Smooth muscle cell (in vitro differentiated cells): ENCODE results near the gene DYNLRB1. TPM values are rescaled to one million over a fixed set of nuclear protein-coding genes. Genes with fewer than 3 reads are reported as not detected.

ENCODE experiments used
- DNase-seq: peaks from one replicate; lab custom pipeline; 2025; ENCODE audit not compliant: unreplicated experiment; lab: John Stamatoyannopoulos, UW
- H2AFZ ChIP-seq: fragments of 200-600 bp; sonication (generic); 2 replicates; pipeline ENCODE4 v1.6.0; 2016; ENCODE audit warnings: antibody characterized with exemption, low read depth, mild to moderate bottlenecking
- H3F3A ChIP-seq: fragments of 200-600 bp; sonication (generic); 2 replicates; pipeline ENCODE4 v1.6.0; 2017; ENCODE audit warnings: antibody characterized with exemption, low read depth
- H3K27ac ChIP-seq: fragments of 200-600 bp; sonication (generic); 2 replicates; pipeline ENCODE4 v1.5.1; 2016; ENCODE audit warnings: low read depth, mild to moderate bottlenecking
- H3K27me3 ChIP-seq: fragments of 200-600 bp; sonication (generic); 2 replicates; pipeline ENCODE4 v1.6.1; 2016; ENCODE audit warnings: low read depth, mild to moderate bottlenecking
- H3K36me3 ChIP-seq: fragments of 200-600 bp; sonication (generic); 2 replicates; pipeline ENCODE4 v1.5.1; 2016; ENCODE audit warnings: low read depth
- H3K4me1 ChIP-seq: fragments of 200-600 bp; sonication (generic); 2 replicates; pipeline ENCODE4 v1.5.1; 2016; ENCODE audit warnings: low read depth
- H3K4me2 ChIP-seq: fragments of 200-600 bp; sonication (generic); 2 replicates; pipeline ENCODE4 v1.6.0; 2016; ENCODE audit warnings: mild to moderate bottlenecking
- H3K4me3 ChIP-seq: fragments of 200-600 bp; sonication (generic); 2 replicates; pipeline ENCODE4 v1.5.1; 2016; ENCODE audit warnings: mild to moderate bottlenecking
- H3K79me2 ChIP-seq: fragments of 200-600 bp; sonication (generic); 2 replicates; pipeline ENCODE4 v1.6.0; 2016; ENCODE audit warnings: low read depth, mild to moderate bottlenecking
- H3K9ac ChIP-seq: fragments of 200-600 bp; sonication (generic); 2 replicates; pipeline ENCODE4 v1.6.0; 2016; ENCODE audit warnings: low read depth
- H3K9me3 ChIP-seq: fragments of 200-600 bp; sonication (generic); replicated peaks from 2 replicates; pipeline ENCODE4 v1.5.1; 2016; ENCODE audit warnings: low read depth
- H4K20me1 ChIP-seq: fragments of 200-600 bp; sonication (generic); 2 replicates; pipeline ENCODE4 v1.6.0; 2016; ENCODE audit warnings: low read depth
- CTCF ChIP-seq: fragments of 200-600 bp; sonication (generic); IDR thresholded peaks from 2 replicates; pipeline ENCODE4 v1.5.1; 2017; ENCODE audit warnings: borderline replicate concordance, mild to moderate bottlenecking, antibody characterized with exemption; ENCODE audit not compliant: insufficient read depth, poor library complexity, severe bottlenecking
- WGBS: methylation state at CpG from one replicate; pipeline ENCODE4 v1.1.7; 2016; ENCODE audit warnings: low lambda C conversion rate; 5-methylcytosine and 5-hydroxymethylcytosine counted together
- polyA plus RNA-seq: library from polyadenylated mRNA; unstranded; fragments of >200 nt; fragmentation: Nextera tagmentation; extraction: Ambion mirVana; gene quantifications from 2 replicates; pipeline ENCODE4 v1.2.1, GENCODE V29; 2016
- total RNA-seq: library from RNA; depleted of rRNA; stranded (reverse); fragments of >200 nt; gene quantifications from 2 replicates; pipeline ENCODE4 v1.2.3, GENCODE V29; 2014

DYNLRB1 gene
- total and polyA plus RNA-seq, 2 experiments from 2014 or later: 202 to 224 TPM

- no peak overlapping the region for H3K27ac ChIP-seq
- no peaks in the 10 kb centered on the region for H3K9me3 ChIP-seq
- H3K4me2 ChIP-seq: no peak overlapping the region
- H2AFZ ChIP-seq: no peak overlapping the region
- peaks cover 94% of the 10 kb centered on the region for H4K20me1 ChIP-seq
- no peak for DNase-seq
- peaks cover 5% of the 10 kb centered on the region for H3F3A ChIP-seq
- no peak overlapping the region for H3K9ac ChIP-seq
- H3K79me2 ChIP-seq: peaks cover 28% of the 10 kb centered on the region
- H3K4me1 ChIP-seq: no peaks in the 10 kb centered on the region
- WGBS: 91% methylated on average over 3 of the region's 3 CpGs
- TF ChIP-seq CTCF: no peak
- H3K36me3 ChIP-seq: no peaks in the 10 kb centered on the region
- H3K4me3 ChIP-seq: no peak overlapping the region
- H3K27me3 ChIP-seq: no peaks in the 10 kb centered on the region
These were observed 13.5 kb downstream of the DYNLRB1 start for GRCh38 chr20:34529742-34530141.

GRCh38 chr20:34530342-34530741, 14.1 kb downstream of the DYNLRB1 start:
- Histone ChIP-seq H3K79me2 (peaks cover 22% of the 10 kb centered on the region), H3K27me3 (no peaks in the 10 kb centered on the region), H3K9ac (no peak overlapping the region), H3F3A (peaks cover 3% of the 10 kb centered on the region), H2AFZ (no peak overlapping the region), H3K27ac (no peak overlapping the region), H3K4me1 (no peaks in the 10 kb centered on the region), H3K4me2 (no peak overlapping the region), H3K4me3 (no peak overlapping the region), H3K9me3 (no peaks in the 10 kb centered on the region), H3K36me3 (no peaks in the 10 kb centered on the region), H4K20me1 (peaks cover 91% of the 10 kb centered on the region)
- TF ChIP-seq CTCF: no peak
- no peak for DNase-seq
- WGBS: 95% methylated on average over 5 of the region's 5 CpGs

GRCh38 chr20:34531608-34532265, 15.5 kb downstream of the DYNLRB1 start:
- no peaks in the 10 kb centered on the region for H3K9me3 ChIP-seq
- no peak for TF ChIP-seq CTCF
- no peak overlapping the region for H3K9ac ChIP-seq
- H3F3A ChIP-seq: peaks cover under 1% of the 10 kb centered on the region
- no peak overlapping the region for H3K4me3 ChIP-seq
- peaks cover 21% of the 10 kb centered on the region for H3K79me2 ChIP-seq
- WGBS: 98% methylated on average over 8 of the region's 8 CpGs
- no peak overlapping the region for H2AFZ ChIP-seq
- no peak overlapping the region for H3K27ac ChIP-seq
- no peaks in the 10 kb centered on the region for H3K36me3 ChIP-seq
- H3K4me2 ChIP-seq: no peak overlapping the region
- H4K20me1 ChIP-seq: peaks cover 90% of the 10 kb centered on the region
- no peaks in the 10 kb centered on the region for H3K27me3 ChIP-seq
- DNase-seq: no peak
- H3K4me1 ChIP-seq: no peaks in the 10 kb centered on the region

- Histone ChIP-seq H3K27me3 (no peaks in the 10 kb centered on the region), H3K79me2 (peaks cover 21% of the 10 kb centered on the region), H3K27ac (no peak overlapping the region), H3K4me1 (no peaks in the 10 kb centered on the region), H3K9ac (no peak overlapping the region), H3K4me3 (no peak overlapping the region), H3F3A (no peaks in the 10 kb centered on the region), H3K9me3 (no peaks in the 10 kb centered on the region), H2AFZ (no peak overlapping the region), H4K20me1 (peaks cover 90% of the 10 kb centered on the region), H3K4me2 (no peak overlapping the region), H3K36me3 (no peaks in the 10 kb centered on the region)
- TF ChIP-seq CTCF: no peak
- 69% methylated on average over 8 of the region's 8 CpGs for WGBS
- DNase-seq: no peak
These were observed 16.1 kb downstream of the DYNLRB1 start for GRCh38 chr20:34532320-34532719.
